Neural crest cell (in vitro differentiated cells): Measurements from ENCODE around the gene EVI2A. TPM values are rescaled to one million over a fixed set of nuclear protein-coding genes. Genes with fewer than 3 reads are reported as not detected.
"Not testable (repeated sequence)": the region's sequence is repeated elsewhere in the genome, so short reads cannot be mapped to it uniquely, and the experiment has no call there.

ENCODE experiments used
- DNase-seq: peaks from one replicate; pipeline ENCODE4 v3.0.0; 2021; ENCODE audit warnings: low read depth, mixed read lengths, low spot score
- H3K27ac Mint-ChIP-seq: one replicate; pipeline ENCODE4 v1.8.0; 2021; ENCODE audit warnings: mild to moderate bottlenecking, mixed read lengths; ENCODE audit not compliant: unreplicated experiment
- H3K27me3 Mint-ChIP-seq: 2 replicates; pipeline ENCODE4 v1.8.0; 2021; ENCODE audit warnings: low read depth, mild to moderate bottlenecking, mixed read lengths
- H3K36me3 Mint-ChIP-seq: 2 replicates; pipeline ENCODE4 v1.8.0; 2021; ENCODE audit warnings: low read depth, mild to moderate bottlenecking, mixed read lengths
- H3K4me1 Mint-ChIP-seq: 2 replicates; pipeline ENCODE4 v1.8.0; 2021; ENCODE audit warnings: mixed read lengths
- H3K4me3 Mint-ChIP-seq: one replicate; pipeline ENCODE4 v1.8.0; 2021; ENCODE audit warnings: mild to moderate bottlenecking, mixed read lengths
- H3K9me3 Mint-ChIP-seq: 2 replicates; pipeline ENCODE4 v1.8.0; 2021; ENCODE audit warnings: mixed read lengths
- CTCF ChIP-seq: fragments of 200-600 bp; sonication (generic); conservative IDR thresholded peaks from 2 replicates; pipeline ENCODE4 v1.5.0; 2021; ENCODE audit warnings: antibody characterized with exemption, mild to moderate bottlenecking
- total RNA-seq: library from RNA; stranded (reverse); gene quantifications from 2 replicates; pipeline ENCODE4 v1.2.1, GENCODE V29; 2021

Gene EVI2A
- total RNA-seq, 1 donor from 2014 or later: not detected

GRCh38 chr17:31318851-31319661 is 2.4 kb downstream of the EVI2A start:
- no peak for TF ChIP-seq CTCF
- DNase-seq: no peak
- Mint-ChIP-seq H3K4me3 (no peak overlapping the region), H3K27me3 (no peaks in the 10 kb centered on the region), H3K36me3 (peaks cover 3% of the 10 kb centered on the region), H3K27ac (no peak overlapping the region), H3K4me1 (peaks cover 24% of the 10 kb centered on the region), H3K9me3 (no peaks in the 10 kb centered on the region)

DNA sequence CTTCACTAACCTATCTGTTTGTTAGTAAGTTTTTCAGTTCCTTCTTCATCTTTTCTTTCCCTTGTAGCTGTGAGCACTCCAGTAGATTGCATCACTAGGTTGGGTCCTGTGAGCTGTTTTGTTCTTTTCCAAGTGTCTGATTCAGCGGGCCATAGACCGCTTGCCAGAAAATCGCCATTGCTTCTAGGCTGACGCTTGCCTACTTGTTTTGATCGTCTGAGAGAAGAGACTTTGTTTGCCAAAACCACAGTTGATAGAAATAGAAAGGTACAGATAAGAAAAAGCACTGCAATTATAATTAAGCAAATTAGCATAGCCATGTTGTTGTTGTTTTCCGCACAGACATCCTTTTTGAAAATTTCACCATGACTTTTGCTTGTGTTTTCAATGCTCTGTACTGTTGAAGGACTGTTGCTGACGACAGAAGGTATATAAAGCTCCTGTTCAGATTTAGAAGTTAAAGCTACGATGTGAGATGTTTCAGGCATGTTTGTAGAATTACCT is 3.1 kb downstream of the EVI2A start:
- Mint-ChIP-seq H3K4me3 (no peak overlapping the region), H3K36me3 (peaks cover 3% of the 10 kb centered on the region), H3K4me1 (peaks cover 24% of the 10 kb centered on the region), H3K27me3 (no peaks in the 10 kb centered on the region), H3K27ac (no peak overlapping the region), H3K9me3 (no peaks in the 10 kb centered on the region)
- no peak for DNase-seq
- TF ChIP-seq CTCF: no peak

DNA sequence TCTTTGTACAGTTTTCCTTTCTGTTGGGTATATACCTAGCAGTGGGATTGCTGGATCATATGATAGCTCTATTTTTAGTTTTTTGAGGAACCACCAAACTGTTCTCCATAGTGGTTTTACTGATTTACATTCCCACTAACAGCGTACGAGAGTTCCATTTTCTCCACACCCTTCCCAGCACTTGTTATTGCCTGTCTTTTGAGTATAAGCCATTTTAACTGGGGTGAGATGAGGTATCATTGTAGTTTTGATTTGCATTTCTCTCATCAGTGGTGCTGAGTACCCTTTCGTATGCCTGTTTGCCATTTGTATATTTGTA is 6.7 kb downstream of the EVI2A start:
- no peaks in the 10 kb centered on the region for H3K27me3 Mint-ChIP-seq
- no peak for TF ChIP-seq CTCF
- H3K4me3 Mint-ChIP-seq: no peak overlapping the region
- peaks cover 3% of the 10 kb centered on the region for H3K36me3 Mint-ChIP-seq
- DNase-seq: no peak
- H3K27ac Mint-ChIP-seq: no peak overlapping the region
- no peaks in the 10 kb centered on the region for H3K9me3 Mint-ChIP-seq
- H3K4me1 Mint-ChIP-seq: peaks cover 10% of the 10 kb centered on the region

- Mint-ChIP-seq H3K27me3 (no peaks in the 10 kb centered on the region), H3K4me3 (no peak within 1 kb of the TSS), H3K4me1 (peaks cover 10% of the 10 kb centered on the region), H3K36me3 (peaks cover 3% of the 10 kb centered on the region), H3K27ac (no peak within 1 kb of the TSS), H3K9me3 (no peaks in the 10 kb centered on the region)
- TF ChIP-seq CTCF: no peak
- DNase-seq: no peak
These were observed 7.2 kb downstream of the EVI2A start, which contains the start of gene EVI2B for GRCh38 chr17:31313982-31314781. TSS of gene EVI2B (minus strand) at chr17:31314054. CDS start at chr17:31305609, 8,445 bp downstream.

GRCh38 chr17:31312223-31312622 is 9.2 kb downstream of the EVI2A start:
- H3K4me3 Mint-ChIP-seq, H3K27me3 Mint-ChIP-seq, H3K27ac Mint-ChIP-seq, H3K9me3 Mint-ChIP-seq, DNase-seq, H3K4me1 Mint-ChIP-seq, H3K36me3 Mint-ChIP-seq: not testable (repeated sequence)

GRCh38 chr17:31311526-31311925 is 9.9 kb downstream of the EVI2A start:
- Mint-ChIP-seq H3K4me3 (no peak overlapping the region), H3K27ac (no peak overlapping the region), H3K9me3 (no peaks in the 10 kb centered on the region), H3K36me3 (peaks cover 5% of the 10 kb centered on the region), H3K4me1 (no peaks in the 10 kb centered on the region), H3K27me3 (no peaks in the 10 kb centered on the region)
- TF ChIP-seq CTCF: no peak
- no peak for DNase-seq
